Upper lobe of right lung (tissue), 1 donor: ENCODE measurements around the gene AADACL3. TPM values are rescaled to one million over a fixed set of nuclear protein-coding genes. Genes with fewer than 3 reads are reported as not detected.

Experiments used
- ATAC-seq: fragments of 200-7000 bp; cut with Tn5 transposase; one replicate; pipeline ENCODE4 v1.9.1; 2020; ENCODE audit warnings: mild to moderate bottlenecking, moderate library complexity
- DNase-seq: peaks from one replicate; pipeline ENCODE4 v3.0.0-alpha.2; 2020
- H3K27ac ChIP-seq: fragments of 200-600 bp; one replicate; pipeline ENCODE4 v1.8.0; 2022
- H3K27me3 ChIP-seq: fragments of 200-600 bp; one replicate; pipeline ENCODE4 v1.8.0; 2022; ENCODE audit warnings: mild to moderate bottlenecking
- H3K36me3 ChIP-seq: fragments of 200-600 bp; one replicate; pipeline ENCODE4 v1.8.0; 2022
- H3K4me1 ChIP-seq: fragments of 200-600 bp; one replicate; pipeline ENCODE4 v1.8.0; 2022
- H3K4me3 ChIP-seq: fragments of 200-600 bp; one replicate; pipeline ENCODE4 v1.8.0; 2022; ENCODE audit warnings: mild to moderate bottlenecking
- H3K9me3 ChIP-seq: fragments of 200-600 bp; one replicate; pipeline ENCODE4 v1.8.0; 2022
- intact Hi-C: fragments of 100-400 bp; cut with DNase I; formaldehyde crosslinking; loops from one replicate; pipeline ENCODE4 v1.11.0; 2022
- total RNA-seq: library from RNA; stranded (reverse); fragmentation: NEBNext Ultra II Directional; extraction: Animal tissue kit (Norgen Biotek cat#: 25700); gene quantifications from one replicate; pipeline ENCODE4 v1.2.1, GENCODE V29; 2021
- TF ChIP-seq, protein P1 (sequence below): fragments of 200-600 bp; IDR thresholded peaks from one replicate; pipeline ENCODE4 v1.8.0; 2022; ENCODE audit warnings: antibody characterized with exemption
- donor health status: DM: no; HTN: yes; CAD: no; lungs with severe emphysema.

Gene AADACL3
- total RNA-seq, 1 donor from 2014 or later: not detected

GRCh38 chr1:12738934-12739333 lies 23.0 kb downstream of the AADACL3 start:
- H3K36me3 ChIP-seq: no peaks in the 10 kb centered on the region
- DNase-seq: no peak
- no peak overlapping the region for H3K27ac ChIP-seq
- TF ChIP-seq, protein P1, sequence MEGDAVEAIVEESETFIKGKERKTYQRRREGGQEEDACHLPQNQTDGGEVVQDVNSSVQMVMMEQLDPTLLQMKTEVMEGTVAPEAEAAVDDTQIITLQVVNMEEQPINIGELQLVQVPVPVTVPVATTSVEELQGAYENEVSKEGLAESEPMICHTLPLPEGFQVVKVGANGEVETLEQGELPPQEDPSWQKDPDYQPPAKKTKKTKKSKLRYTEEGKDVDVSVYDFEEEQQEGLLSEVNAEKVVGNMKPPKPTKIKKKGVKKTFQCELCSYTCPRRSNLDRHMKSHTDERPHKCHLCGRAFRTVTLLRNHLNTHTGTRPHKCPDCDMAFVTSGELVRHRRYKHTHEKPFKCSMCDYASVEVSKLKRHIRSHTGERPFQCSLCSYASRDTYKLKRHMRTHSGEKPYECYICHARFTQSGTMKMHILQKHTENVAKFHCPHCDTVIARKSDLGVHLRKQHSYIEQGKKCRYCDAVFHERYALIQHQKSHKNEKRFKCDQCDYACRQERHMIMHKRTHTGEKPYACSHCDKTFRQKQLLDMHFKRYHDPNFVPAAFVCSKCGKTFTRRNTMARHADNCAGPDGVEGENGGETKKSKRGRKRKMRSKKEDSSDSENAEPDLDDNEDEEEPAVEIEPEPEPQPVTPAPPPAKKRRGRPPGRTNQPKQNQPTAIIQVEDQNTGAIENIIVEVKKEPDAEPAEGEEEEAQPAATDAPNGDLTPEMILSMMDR: no peak
- intact Hi-C loops: no loop called here
- no peaks in the 10 kb centered on the region for H3K9me3 ChIP-seq
- H3K27me3 ChIP-seq: peaks cover 20% of the 10 kb centered on the region
- H3K4me3 ChIP-seq: no peak overlapping the region
- ATAC-seq: no peak
- H3K4me1 ChIP-seq: no peaks in the 10 kb centered on the region

GRCh38 chr1:12739613-12740012 lies 23.7 kb downstream of the AADACL3 start:
- DNase-seq (no peak), ATAC-seq (no peak)
- TF ChIP-seq, protein P1: no peak
- H3K36me3 ChIP-seq: no peaks in the 10 kb centered on the region
- no peak overlapping the region for H3K27ac ChIP-seq
- intact Hi-C loops: no loop called here
- no peaks in the 10 kb centered on the region for H3K9me3 ChIP-seq
- no peak overlapping the region for H3K4me3 ChIP-seq
- peaks cover 16% of the 10 kb centered on the region for H3K27me3 ChIP-seq
- H3K4me1 ChIP-seq: no peaks in the 10 kb centered on the region

DNA sequence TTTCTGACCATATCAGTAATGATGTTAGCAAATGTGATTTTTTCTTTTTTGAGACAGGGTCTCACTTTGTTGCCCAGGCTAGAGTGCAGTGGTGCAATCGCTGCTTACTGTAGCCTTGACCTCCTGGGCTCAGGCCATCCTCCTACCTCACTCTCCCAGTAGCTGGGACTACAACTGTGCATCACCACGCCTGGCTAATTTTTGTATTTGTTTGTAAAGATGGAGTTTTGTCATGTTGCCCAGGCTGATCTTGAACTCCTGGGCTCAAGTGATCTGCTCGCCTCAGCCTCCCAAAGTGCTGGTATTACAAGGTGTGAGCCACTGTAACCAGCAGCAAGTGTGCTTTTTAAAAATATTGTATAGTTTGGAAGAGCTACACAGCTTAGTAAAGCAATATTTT lies 26.0 kb downstream of the AADACL3 start:
- no peaks in the 10 kb centered on the region for H3K4me1 ChIP-seq
- no peaks in the 10 kb centered on the region for H3K36me3 ChIP-seq
- H3K27ac ChIP-seq: no peak overlapping the region
- TF ChIP-seq, protein P1: no peak
- no peak for ATAC-seq
- H3K4me3 ChIP-seq: no peak overlapping the region
- no peak for DNase-seq
- intact Hi-C loops: no loop called here
- no peaks in the 10 kb centered on the region for H3K9me3 ChIP-seq
- H3K27me3 ChIP-seq: peaks cover under 1% of the 10 kb centered on the region

GRCh38 chr1:12745126-12745991 lies 29.4 kb downstream of the AADACL3 start:
- DNase-seq: no peak
- ATAC-seq: no peak
- Histone ChIP-seq H3K27ac (no peak overlapping the region), H3K27me3 (no peaks in the 10 kb centered on the region), H3K36me3 (no peaks in the 10 kb centered on the region), H3K4me3 (no peak overlapping the region), H3K4me1 (no peaks in the 10 kb centered on the region), H3K9me3 (peaks cover 8% of the 10 kb centered on the region)
- intact Hi-C loops: no loop called here
- TF ChIP-seq, protein P1: no peak

- intact Hi-C loops: no loop called here
- DNase-seq: no peak
- Histone ChIP-seq H3K4me3 (no peak within 1 kb of the TSS), H3K9me3 (peaks cover 8% of the 10 kb centered on the region), H3K27me3 (no peaks in the 10 kb centered on the region), H3K36me3 (no peaks in the 10 kb centered on the region), H3K27ac (no peak within 1 kb of the TSS), H3K4me1 (no peaks in the 10 kb centered on the region)
- TF ChIP-seq, protein P1: no peak
- no peak for ATAC-seq
These were observed 30.0 kb downstream of the AADACL3 start, which contains the start of gene CFAP107 for GRCh38 chr1:12745992-12746323. Gene CFAP107 (plus strand): TSS chr1:12746200. CDS start chr1:12746431, 231 bp downstream.
